Spleen (tissue), 11 donors: ENCODE results near the gene HLCS. TPM values are rescaled to one million over a fixed set of nuclear protein-coding genes. Genes with fewer than 3 reads are reported as not detected.

Experiments used
- DNase-seq: peaks from one replicate; pipeline ENCODE4 v3.0.0-alpha.2; 2020
- H3K27ac ChIP-seq, 8 donors: fragments of 200-600 bp; sonication (generic) in 7 of 8; 1 replicate in 4 of 8; 2 replicates in 4 of 8; pipeline versions ENCODE4 v1.5.0 to v1.8.0; 2016 to 2021; ENCODE audit warnings: inconsistent platforms in 4 of 8, mild to moderate bottlenecking in 4 of 8, moderate library complexity in 1 of 8
- H3K27me3 ChIP-seq, 7 donors: fragments of 200-600 bp; sonication (generic) in 6 of 7; replicated peaks in 1 of 7; 1 replicate in 4 of 7; 2 replicates in 3 of 7; pipeline versions ENCODE4 v1.5.0 to v1.8.0; 2016 to 2021; ENCODE audit warnings: inconsistent platforms in 3 of 7, mild to moderate bottlenecking in 1 of 7
- H3K36me3 ChIP-seq, 6 donors: fragments of 200-600 bp; sonication (generic) in 5 of 6; 1 replicate in 4 of 6; 2 replicates in 2 of 6; pipeline versions ENCODE4 v1.5.0 to v1.8.0; 2016 to 2021; ENCODE audit warnings: inconsistent platforms in 2 of 6
- H3K4me1 ChIP-seq, 6 donors: fragments of 200-600 bp; sonication (generic) in 5 of 6; 1 replicate in 3 of 6; 2 replicates in 3 of 6; pipeline versions ENCODE4 v1.5.0 to v1.8.0; 2016 to 2021; ENCODE audit warnings: inconsistent platforms in 3 of 6
- H3K4me3 ChIP-seq, 8 donors: fragments of 200-600 bp; sonication (generic) in 7 of 8; 1 replicate in 4 of 8; 2 replicates in 4 of 8; pipeline versions ENCODE4 v1.5.0 to v1.8.0; 2016 to 2021; ENCODE audit warnings: inconsistent platforms in 4 of 8, mild to moderate bottlenecking in 4 of 8, moderate library complexity in 2 of 8
- H3K9me3 ChIP-seq, 8 donors: fragments of 200-600 bp; sonication (generic) in 7 of 8; 1 replicate in 4 of 8; 2 replicates in 4 of 8; pipeline versions ENCODE4 v1.5.0 to v1.8.0; 2016 to 2021; ENCODE audit warnings: inconsistent platforms in 4 of 8
- CTCF ChIP-seq, 11 experiments: fragments of 200-600 bp in 7 of 11; fragments of 450-650 bp in 4 of 11; sonication (generic) in 4 of 11; IDR thresholded peaks in 8 of 11; conservative IDR thresholded peaks in 3 of 11; 1 replicate in 7 of 11; 2 replicates in 4 of 11; pipeline versions ENCODE4 v1.4.0 to v1.8.0; 2016 to 2021; ENCODE audit warnings: antibody characterized with exemption in 11 of 11, inconsistent platforms in 4 of 11, mild to moderate bottlenecking in 1 of 11
- POLR2A ChIP-seq, 3 donors: fragments of 450-650 bp; IDR thresholded peaks; one replicate each; pipeline ENCODE4 v1.5.1; 2017; ENCODE audit warnings: antibody characterized with exemption in 3 of 3, mild to moderate bottlenecking in 1 of 3
- POLR2AphosphoS5 ChIP-seq, 3 donors: sonication (generic); formaldehyde crosslinking; IDR thresholded peaks; one replicate each; pipeline ENCODE4 v1.5.1; 2017; ENCODE audit warnings: antibody characterized with exemption in 3 of 3
- WGBS, 5 donors: extraction: QIAGEN DNeasy Blood & Tissue Kit in 3 of 5; methylation state at CpG; one replicate each; pipeline versions ENCODE4 v1.1.5 to v1.1.7; 2013 to 2018; 5-methylcytosine and 5-hydroxymethylcytosine counted together
- intact Hi-C: fragments of 100-400 bp; cut with DNase I; formaldehyde crosslinking; loops from one replicate; pipeline ENCODE4 v1.15.0; 2023; ENCODE audit warnings: low total_unique reads
- polyA plus RNA-seq, 3 donors: library from polyadenylated mRNA; stranded (reverse); fragments of 200-250 nt; gene quantifications; one replicate each; pipeline ENCODE4 v1.2.1, GENCODE V29; 2013
- total RNA-seq, 7 donors: library from RNA; depleted of rRNA in 3 of 7; stranded (reverse); fragments of >200 nt in 3 of 7; fragmentation: NEBNext Ultra II Directional in 4 of 7; extraction: Animal tissue kit (Norgen Biotek cat#: 25700) in 4 of 7; gene quantifications; one replicate each; pipeline versions ENCODE4 v1.1.0 to v1.2.1, GENCODE V29; 2016 to 2021
- donor health status: healthy with polysubstance abuse.
- donor health status: DM: no; HTN: no; CAD: no; lungs with moderate emphysema.
- donor health status: DM: no; HTN: no; CAD: no.
- donor health status: Bipolar disorder and iron deficiency.
- donor health status: healthy.
- donor health status: DM: no; HTN: no; CAD: no.
- donor health status: DM: yes; HTN: yes; CAD: no.

HLCS gene
- total and polyA plus RNA-seq, 10 donors = 1.7 to 22.8 (median 16.3) TPM

- intact Hi-C loops = no loop called here
- Histone ChIP-seq H3K4me3 (no peak overlapping the region), H3K27ac (no peak overlapping the region), H3K36me3 (peaks cover 0 to 26% (median 7%) of the 10 kb centered on the region in 6 donors), H3K4me1 (no peaks in the 10 kb centered on the region), H3K9me3 (peaks cover 0 to 11% (median 3%) of the 10 kb centered on the region in 8 donors), H3K27me3 (no peaks in the 10 kb centered on the region)
- no peak for DNase-seq
- 91 to 94% (median 93%) methylated on average over 6 of the region's 6 CpGs for WGBS, 5 donors
- no peak for TF ChIP-seq POLR2AphosphoS5 (IDR thresholded peaks at IDR 0.05)
Observed at GRCh38 chr21:36948686-36949085, 17.8 kb downstream of the HLCS start.

GRCh38 chr21:36946949-36947356, 19.5 kb downstream of the HLCS start:
- intact Hi-C loops = no loop called here
- TF ChIP-seq POLR2A (IDR thresholded peaks at IDR 0.05) (no peak), CTCF (IDR thresholded peaks at IDR 0.05 in 8 of 11, conservative IDR thresholded peaks at IDR 0.05 in 3 of 11) (no peak), POLR2AphosphoS5 (IDR thresholded peaks at IDR 0.05) (no peak)
- DNase-seq = no peak
- H3K27ac ChIP-seq = no peak overlapping the region
- H3K36me3 ChIP-seq = peaks cover 0 to 26% (median 7%) of the 10 kb centered on the region in 6 donors
- peaks cover 0 to 11% (median 3%) of the 10 kb centered on the region in 8 donors for H3K9me3 ChIP-seq
- 70 to 84% (median 71%) methylated on average over 11 of the region's 11 CpGs for WGBS, 5 donors
- no peak overlapping the region for H3K4me3 ChIP-seq
- no peaks in the 10 kb centered on the region for H3K4me1 ChIP-seq
- H3K27me3 ChIP-seq = no peaks in the 10 kb centered on the region

- intact Hi-C loops = no loop called here
- Histone ChIP-seq H3K36me3 (peaks cover 0 to 26% (median 7%) of the 10 kb centered on the region in 6 donors), H3K27me3 (no peaks in the 10 kb centered on the region), H3K9me3 (peaks cover 0 to 11% (median 3%) of the 10 kb centered on the region in 8 donors), H3K4me1 (no peaks in the 10 kb centered on the region), H3K4me3 (no peak overlapping the region), H3K27ac (no peak overlapping the region)
- TF ChIP-seq CTCF (IDR thresholded peaks at IDR 0.05 in 8 of 11, conservative IDR thresholded peaks at IDR 0.05 in 3 of 11) = no peak
- no peak for TF ChIP-seq POLR2AphosphoS5 (IDR thresholded peaks at IDR 0.05)
- no peak for TF ChIP-seq POLR2A (IDR thresholded peaks at IDR 0.05)
- 84 to 92% (median 90%) methylated on average over 6 of the region's 6 CpGs for WGBS, 5 donors
- DNase-seq = no peak
Observed at GRCh38 chr21:36945496-36946138, 20.9 kb downstream of the HLCS start.

- Histone ChIP-seq H3K4me3 (no peak overlapping the region), H3K36me3 (peaks cover 0 to 42% (median 22%) of the 10 kb centered on the region in 6 donors), H3K9me3 (no peaks in the 10 kb centered on the region), H3K27me3 (no peaks in the 10 kb centered on the region), H3K27ac (no peak overlapping the region), H3K4me1 (peaks cover 0 to 5% (median 0%) of the 10 kb centered on the region in 6 donors)
- intact Hi-C loops = no loop called here
- 92 to 97% (median 95%) methylated on average over 23 to 24 of the region's 24 CpGs for WGBS, 5 donors
- no peak for TF ChIP-seq CTCF (IDR thresholded peaks at IDR 0.05 in 8 of 11, conservative IDR thresholded peaks at IDR 0.05 in 3 of 11)
- no peak for TF ChIP-seq POLR2A (IDR thresholded peaks at IDR 0.05)
- TF ChIP-seq POLR2AphosphoS5 (IDR thresholded peaks at IDR 0.05) = no peak
- no peak for DNase-seq
Observed at GRCh38 chr21:36936361-36937135, 29.9 kb downstream of the HLCS start.
